ENCODE data around the gene ANKS3.

GRCh38 chr16:4765511-4766474, 31.7 kb upstream of the ANKS3 start:
- TF ChIP-seq POLR2A (IDR thresholded peaks at IDR 0.05) (no peak), POLR2AphosphoS5 (IDR thresholded peaks at IDR 0.05) (no peak), EP300 (IDR thresholded peaks at IDR 0.05) (no peak)
- TF ChIP-seq, protein P1, sequence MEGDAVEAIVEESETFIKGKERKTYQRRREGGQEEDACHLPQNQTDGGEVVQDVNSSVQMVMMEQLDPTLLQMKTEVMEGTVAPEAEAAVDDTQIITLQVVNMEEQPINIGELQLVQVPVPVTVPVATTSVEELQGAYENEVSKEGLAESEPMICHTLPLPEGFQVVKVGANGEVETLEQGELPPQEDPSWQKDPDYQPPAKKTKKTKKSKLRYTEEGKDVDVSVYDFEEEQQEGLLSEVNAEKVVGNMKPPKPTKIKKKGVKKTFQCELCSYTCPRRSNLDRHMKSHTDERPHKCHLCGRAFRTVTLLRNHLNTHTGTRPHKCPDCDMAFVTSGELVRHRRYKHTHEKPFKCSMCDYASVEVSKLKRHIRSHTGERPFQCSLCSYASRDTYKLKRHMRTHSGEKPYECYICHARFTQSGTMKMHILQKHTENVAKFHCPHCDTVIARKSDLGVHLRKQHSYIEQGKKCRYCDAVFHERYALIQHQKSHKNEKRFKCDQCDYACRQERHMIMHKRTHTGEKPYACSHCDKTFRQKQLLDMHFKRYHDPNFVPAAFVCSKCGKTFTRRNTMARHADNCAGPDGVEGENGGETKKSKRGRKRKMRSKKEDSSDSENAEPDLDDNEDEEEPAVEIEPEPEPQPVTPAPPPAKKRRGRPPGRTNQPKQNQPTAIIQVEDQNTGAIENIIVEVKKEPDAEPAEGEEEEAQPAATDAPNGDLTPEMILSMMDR (IDR thresholded peaks at IDR 0.05) = no peak
